ENCODE data around the gene DLG2. TPM values are rescaled to one million over a fixed set of nuclear protein-coding genes. Genes with fewer than 3 reads are reported as not detected.

Gene DLG2
- total and polyA plus RNA-seq, 7 donors: 0.60 to 25.8 (median 9.7) TPM; not detected in 1

GRCh38 chr11:84227970-84228665, 1399.0 kb downstream of the DLG2 start:
- intact Hi-C loops (cut with DNase I): no loop called here
- no peaks in the 10 kb centered on the region for H3K36me3 ChIP-seq
- no peaks in the 10 kb centered on the region for H3K27me3 ChIP-seq
- no peak overlapping the region for H3K4me3 ChIP-seq
- no peaks in the 10 kb centered on the region for H3K9me3 ChIP-seq
- H3K27ac ChIP-seq: no peak overlapping the region
- H3K4me1 ChIP-seq: no peaks in the 10 kb centered on the region
- WGBS, 2 donors: 81 to 86% methylated on average over 3 of the region's 3 CpGs
- no peak for DNase-seq
- TF ChIP-seq POLR2AphosphoS5 (IDR thresholded peaks at IDR 0.05) (no peak), CTCF (IDR thresholded peaks at IDR 0.05) (no peak), EP300 (IDR thresholded peaks at IDR 0.05) (no peak), POLR2A (IDR thresholded peaks at IDR 0.05) (no peak)

- intact Hi-C loops (cut with DNase I): no loop called here
- no peak overlapping the region for H3K4me3 ChIP-seq
- H3K4me1 ChIP-seq: no peaks in the 10 kb centered on the region
- H3K27me3 ChIP-seq: no peaks in the 10 kb centered on the region
- no peaks in the 10 kb centered on the region for H3K9me3 ChIP-seq
- H3K36me3 ChIP-seq: no peaks in the 10 kb centered on the region
- no peak overlapping the region for H3K27ac ChIP-seq
- TF ChIP-seq POLR2A (IDR thresholded peaks at IDR 0.05) (no peak), POLR2AphosphoS5 (IDR thresholded peaks at IDR 0.05) (no peak), CTCF (IDR thresholded peaks at IDR 0.05) (no peak), EP300 (IDR thresholded peaks at IDR 0.05) (no peak)
- no peak for DNase-seq
- WGBS, 2 donors: 86 to 97% methylated on average over 1 of the region's 1 CpG
These were observed 1403.1 kb downstream of the DLG2 start for GRCh38 chr11:84224042-84224441.

- 78 to 85% methylated on average over 4 of the region's 4 CpGs for WGBS, 2 donors
- TF ChIP-seq CTCF (IDR thresholded peaks at IDR 0.05): no peak
- no peak for TF ChIP-seq EP300 (IDR thresholded peaks at IDR 0.05)
- TF ChIP-seq POLR2A (IDR thresholded peaks at IDR 0.05): no peak
- no peak for TF ChIP-seq POLR2AphosphoS5 (IDR thresholded peaks at IDR 0.05)
- no peak for DNase-seq
- Histone ChIP-seq H3K4me3 (no peak overlapping the region), H3K4me1 (no peaks in the 10 kb centered on the region), H3K36me3 (no peaks in the 10 kb centered on the region), H3K27ac (no peak overlapping the region), H3K9me3 (no peaks in the 10 kb centered on the region), H3K27me3 (no peaks in the 10 kb centered on the region)
- intact Hi-C loops (cut with DNase I): no loop called here
These were observed 1408.8 kb downstream of the DLG2 start for GRCh38 chr11:84218318-84218717.

DNA sequence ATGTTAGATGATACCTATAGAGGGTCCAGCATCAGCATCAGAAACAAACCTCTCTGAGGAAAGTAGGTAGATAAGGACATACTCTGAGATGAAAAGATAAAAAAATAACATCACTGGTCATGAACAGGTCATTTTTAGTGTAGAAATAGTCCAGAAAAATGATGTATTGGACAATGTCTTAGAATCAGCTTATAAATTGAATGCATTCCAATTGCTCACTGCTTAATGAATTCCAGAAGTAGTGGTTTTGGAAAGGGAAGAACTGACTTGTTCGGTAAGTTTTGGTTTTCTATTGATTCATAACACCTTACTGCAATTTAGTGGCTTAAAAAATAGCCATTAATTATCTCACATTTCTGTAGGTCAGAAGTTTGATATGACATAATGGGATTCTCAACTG, 1411.5 kb downstream of the DLG2 start:
- H3K4me3 ChIP-seq: no peak overlapping the region
- no peaks in the 10 kb centered on the region for H3K9me3 ChIP-seq
- no peaks in the 10 kb centered on the region for H3K36me3 ChIP-seq
- WGBS, 2 donors: 68 to 91% methylated on average over 1 of the region's 1 CpG
- no peaks in the 10 kb centered on the region for H3K27me3 ChIP-seq
- H3K4me1 ChIP-seq: no peaks in the 10 kb centered on the region
- no peak for DNase-seq
- H3K27ac ChIP-seq: no peak overlapping the region
- intact Hi-C loops (cut with DNase I): no loop called here
- TF ChIP-seq CTCF (IDR thresholded peaks at IDR 0.05) (no peak), POLR2AphosphoS5 (IDR thresholded peaks at IDR 0.05) (no peak)

- H3K27ac ChIP-seq: no peak overlapping the region
- H3K4me3 ChIP-seq: no peak overlapping the region
- H3K27me3 ChIP-seq: no peaks in the 10 kb centered on the region
- 88 to 93% methylated on average over 1 of the region's 1 CpG for WGBS, 2 donors
- no peaks in the 10 kb centered on the region for H3K9me3 ChIP-seq
- DNase-seq: no peak
- H3K36me3 ChIP-seq: no peaks in the 10 kb centered on the region
- intact Hi-C loops (cut with DNase I): no loop called here
- no peaks in the 10 kb centered on the region for H3K4me1 ChIP-seq
- no peak for TF ChIP-seq POLR2AphosphoS5 (IDR thresholded peaks at IDR 0.05)
- no peak for TF ChIP-seq EP300 (IDR thresholded peaks at IDR 0.05)
- TF ChIP-seq CTCF (IDR thresholded peaks at IDR 0.05): no peak
- TF ChIP-seq POLR2A (IDR thresholded peaks at IDR 0.05): no peak
These were observed 1412.6 kb downstream of the DLG2 start for GRCh38 chr11:84214557-84214956.

All from sigmoid colon (tissue), 7 donors.